Heart left ventricle (tissue), 16 donors: ENCODE measurements around the gene ETNPPL. TPM values are rescaled to one million over a fixed set of nuclear protein-coding genes. Genes with fewer than 3 reads are reported as not detected.

Experiments
- ATAC-seq, 4 donors: fragments of 200-7000 bp; cut with Tn5 transposase; one replicate each; pipeline ENCODE4 v1.9.1; 2020 to 2022; ENCODE audit warnings: moderate library complexity in 4 of 4, mild to moderate bottlenecking in 3 of 4, moderate number of reproducible peaks in 1 of 4
- DNase-seq, 5 donors: peaks; one replicate each; pipeline ENCODE4 v3.0.0-alpha.2; 2020
- H3K27ac ChIP-seq, 12 donors: fragments of 200-600 bp; sonication (generic) in 4 of 12; one replicate each; pipeline versions ENCODE4 v1.5.0 to v1.8.0; 2016 to 2022; ENCODE audit warnings: mild to moderate bottlenecking in 2 of 12
- H3K27me3 ChIP-seq, 9 donors: fragments of 200-600 bp; sonication (generic) in 2 of 9; one replicate each; pipeline versions ENCODE4 v1.5.1 to v1.8.0; 2016 to 2022; ENCODE audit warnings: mild to moderate bottlenecking in 3 of 9
- H3K36me3 ChIP-seq, 9 donors: fragments of 200-600 bp; sonication (generic) in 2 of 9; one replicate each; pipeline versions ENCODE4 v1.5.0 to v1.8.0; 2018 to 2022; ENCODE audit warnings: mild to moderate bottlenecking in 2 of 9
- H3K4me1 ChIP-seq, 12 donors: fragments of 200-600 bp; sonication (generic) in 4 of 12; one replicate each; pipeline versions ENCODE4 v1.5.0 to v1.8.0; 2016 to 2022; ENCODE audit warnings: mild to moderate bottlenecking in 3 of 12
- H3K4me3 ChIP-seq, 12 donors: fragments of 200-600 bp; sonication (generic) in 4 of 12; one replicate each; pipeline versions ENCODE4 v1.5.0 to v1.8.0; 2017 to 2022; ENCODE audit warnings: mild to moderate bottlenecking in 9 of 12, moderate library complexity in 4 of 12
- H3K9me3 ChIP-seq, 12 donors: fragments of 200-600 bp; sonication (generic) in 4 of 12; one replicate each; pipeline versions ENCODE4 v1.5.0 to v1.8.0; 2016 to 2022; ENCODE audit warnings: mild to moderate bottlenecking in 1 of 12
- POLR2A ChIP-seq, 2 donors: fragments of 450-650 bp; IDR thresholded peaks; one replicate each; pipeline ENCODE4 v1.6.1; 2017; ENCODE audit warnings: antibody characterized with exemption in 2 of 2, mild to moderate bottlenecking in 2 of 2, moderate library complexity in 2 of 2
- WGBS, 4 donors: extraction: QIAGEN DNeasy Blood & Tissue Kit in 2 of 4; methylation state at CpG; one replicate each; pipeline versions ENCODE4 v1.1.5 to v1.1.7; 2013 to 2018; 5-methylcytosine and 5-hydroxymethylcytosine counted together
- intact Hi-C, 10 donors: fragments of 100-400 bp; cut with DNase I; formaldehyde crosslinking; loops; one replicate each; pipeline versions ENCODE4 v1.11.1 to v1.14.2; 2022
- polyA plus RNA-seq, 2 donors: library from polyadenylated mRNA; stranded (reverse); fragments of 200-250 nt; gene quantifications; one replicate each; pipeline ENCODE4 v1.2.3, GENCODE V29; 2013
- total RNA-seq, 9 donors: library from RNA; depleted of rRNA in 2 of 9; stranded (reverse); fragments of >200 nt in 2 of 9; fragmentation: NEBNext Ultra II Directional in 3 of 9; extraction: Animal tissue kit (Norgen Biotek cat#: 25700) in 3 of 9; gene quantifications; one replicate each; pipeline versions ENCODE4 v1.1.0 to v1.2.4, GENCODE V29; 2016 to 2023
- TF ChIP-seq, protein P1 (sequence below), 12 donors: fragments of 200-600 bp; sonication (generic) in 4 of 12; IDR thresholded peaks; one replicate each; pipeline versions ENCODE4 v1.5.0 to v1.8.0; 2018 to 2022; ENCODE audit warnings: antibody characterized with exemption in 12 of 12, mild to moderate bottlenecking in 5 of 12
- donor health status: ischemic (EF 13 %, LVEDD 7.1; RV severe dilation, severe dysfunction).
- donor health status: healthy with polysubstance abuse.
- donor health status: DM: no; HTN: yes; CAD: no.
- donor health status: DM: no; HTN: no; CAD: no.
- donor health status: ischemic (EF 25% LVEDD 6.9; RV normal size, moderate dysfunction).
- donor health status: ischemic (EF 25% LVEDD 5.7; RV mildly dilated, moderate dysfunction).
- donor health status: healthy.
- donor health status: DM: yes; HTN: yes; CAD: no.
- donor health status: ischemic (EF 35%, LVEDD 5.7; RV mildly dilated, moderate dysfunction).
- donor health status: nonischemic (EF 11% LVEDD 7.7; RV severe dilation, severe dysfunction).
- donor health status: DM: yes; HTN: yes; CAD: no.
- donor health status: PGD.
- donor health status: ischemic (EF 29% LVEDD 5.4; RV normal size, mild dysfunction).
- donor health status: nonischemic (EF 23%, LVEDD 6.1; RV moderate dilation, normal function).

Gene ETNPPL
- total and polyA plus RNA-seq, 11 donors: 2.2 to 11.5 (median 7.5) TPM

DNA sequence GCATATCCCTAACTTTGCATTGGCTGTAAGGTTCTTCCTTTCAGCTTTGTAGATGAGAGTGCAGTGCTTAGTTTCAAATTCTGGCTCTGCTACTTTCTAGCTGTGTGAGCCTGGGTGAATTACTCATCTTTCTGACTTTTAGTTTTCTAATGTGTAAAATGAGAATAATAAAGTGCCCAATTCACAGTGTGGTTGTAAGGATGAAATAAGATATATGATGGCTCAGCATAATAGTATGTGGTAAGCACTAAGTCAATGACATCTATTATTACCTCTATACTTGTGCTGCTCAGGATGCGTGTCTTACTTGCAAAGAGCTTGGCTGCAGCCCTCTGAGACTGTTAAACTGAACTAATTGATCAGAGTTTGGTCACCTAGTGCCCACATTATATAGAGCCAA is 30.6 kb upstream of the ETNPPL start:
- no peak for TF ChIP-seq POLR2A (IDR thresholded peaks at IDR 0.05)
- TF ChIP-seq, protein P1, sequence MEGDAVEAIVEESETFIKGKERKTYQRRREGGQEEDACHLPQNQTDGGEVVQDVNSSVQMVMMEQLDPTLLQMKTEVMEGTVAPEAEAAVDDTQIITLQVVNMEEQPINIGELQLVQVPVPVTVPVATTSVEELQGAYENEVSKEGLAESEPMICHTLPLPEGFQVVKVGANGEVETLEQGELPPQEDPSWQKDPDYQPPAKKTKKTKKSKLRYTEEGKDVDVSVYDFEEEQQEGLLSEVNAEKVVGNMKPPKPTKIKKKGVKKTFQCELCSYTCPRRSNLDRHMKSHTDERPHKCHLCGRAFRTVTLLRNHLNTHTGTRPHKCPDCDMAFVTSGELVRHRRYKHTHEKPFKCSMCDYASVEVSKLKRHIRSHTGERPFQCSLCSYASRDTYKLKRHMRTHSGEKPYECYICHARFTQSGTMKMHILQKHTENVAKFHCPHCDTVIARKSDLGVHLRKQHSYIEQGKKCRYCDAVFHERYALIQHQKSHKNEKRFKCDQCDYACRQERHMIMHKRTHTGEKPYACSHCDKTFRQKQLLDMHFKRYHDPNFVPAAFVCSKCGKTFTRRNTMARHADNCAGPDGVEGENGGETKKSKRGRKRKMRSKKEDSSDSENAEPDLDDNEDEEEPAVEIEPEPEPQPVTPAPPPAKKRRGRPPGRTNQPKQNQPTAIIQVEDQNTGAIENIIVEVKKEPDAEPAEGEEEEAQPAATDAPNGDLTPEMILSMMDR (IDR thresholded peaks at IDR 0.05): no peak
- Histone ChIP-seq H3K36me3 (no peaks in the 10 kb centered on the region), H3K9me3 (no peaks in the 10 kb centered on the region), H3K4me3 (no peak overlapping the region), H3K27ac (no peak overlapping the region), H3K27me3 (no peaks in the 10 kb centered on the region), H3K4me1 (peaks cover 0 to 25% (median 3%) of the 10 kb centered on the region in 12 donors)
- intact Hi-C loops: no loop called here
- DNase-seq (no peak), ATAC-seq (no peak)
- 95 to 100% (median 97%) methylated on average over 1 of the region's 1 CpG for WGBS, 4 donors

DNA sequence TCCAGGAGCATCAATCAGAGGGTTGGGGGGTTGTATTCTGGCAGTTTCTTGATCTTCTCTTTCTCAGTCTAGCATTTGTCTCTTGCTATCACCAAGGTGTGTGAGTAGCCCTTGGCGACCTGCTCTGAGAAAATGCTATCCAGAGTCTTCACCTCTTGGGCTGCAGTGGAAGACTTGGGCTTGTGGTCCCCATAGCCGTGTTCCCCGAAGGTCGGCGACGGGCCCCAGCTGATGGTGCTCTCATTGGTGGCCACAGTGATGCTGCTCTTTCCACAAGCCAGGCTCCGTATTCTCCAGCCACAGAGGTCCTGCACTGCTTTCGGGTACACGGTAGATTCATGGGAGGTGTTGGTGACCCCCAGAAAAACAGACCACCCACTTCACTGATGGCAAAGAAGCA is 25.9 kb upstream of the ETNPPL start:
- peaks cover 0 to 2% (median 0%) of the 10 kb centered on the region in 12 donors for H3K4me1 ChIP-seq
- DNase-seq (no peak), ATAC-seq (no peak)
- no peak overlapping the region for H3K4me3 ChIP-seq
- WGBS, 4 donors: 96 to 97% (median 96%) methylated on average over 5 to 9 of the region's 9 CpGs
- intact Hi-C loops: no loop called here
- no peaks in the 10 kb centered on the region for H3K36me3 ChIP-seq
- no peaks in the 10 kb centered on the region for H3K9me3 ChIP-seq
- no peak for TF ChIP-seq POLR2A (IDR thresholded peaks at IDR 0.05)
- TF ChIP-seq, protein P1 (IDR thresholded peaks at IDR 0.05): no peak
- H3K27me3 ChIP-seq: no peaks in the 10 kb centered on the region
- H3K27ac ChIP-seq: no peak overlapping the region

DNA sequence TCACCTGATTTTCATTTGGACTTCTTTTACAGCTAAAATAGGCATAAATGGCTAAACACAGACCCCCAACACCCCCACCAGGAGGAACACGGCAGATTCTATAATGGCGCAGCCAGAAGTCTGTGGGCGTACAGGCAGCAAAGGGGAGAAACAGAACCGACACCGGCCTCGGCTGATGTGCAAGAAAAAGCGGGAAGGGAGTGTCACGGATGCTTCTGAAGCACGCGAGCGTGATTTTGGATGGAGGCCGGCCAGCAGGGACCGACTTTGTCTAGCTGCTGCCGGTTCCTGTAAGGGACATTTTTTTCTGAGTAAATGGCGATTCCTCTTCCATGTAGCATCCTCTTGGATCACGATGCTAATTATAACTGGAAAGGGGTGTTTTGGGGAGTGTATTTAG is 24.9 kb upstream of the ETNPPL start:
- no peak for DNase-seq
- 93 to 96% (median 94%) methylated on average over 16 of the region's 16 CpGs for WGBS, 4 donors
- Histone ChIP-seq H3K9me3 (no peaks in the 10 kb centered on the region), H3K27ac (no peak overlapping the region), H3K36me3 (no peaks in the 10 kb centered on the region), H3K4me3 (no peak overlapping the region), H3K27me3 (no peaks in the 10 kb centered on the region), H3K4me1 (no peaks in the 10 kb centered on the region)
- TF ChIP-seq, protein P1 (IDR thresholded peaks at IDR 0.05): no peak
- no peak for TF ChIP-seq POLR2A (IDR thresholded peaks at IDR 0.05)
- intact Hi-C loops: no loop called here
- no peak for ATAC-seq

DNA sequence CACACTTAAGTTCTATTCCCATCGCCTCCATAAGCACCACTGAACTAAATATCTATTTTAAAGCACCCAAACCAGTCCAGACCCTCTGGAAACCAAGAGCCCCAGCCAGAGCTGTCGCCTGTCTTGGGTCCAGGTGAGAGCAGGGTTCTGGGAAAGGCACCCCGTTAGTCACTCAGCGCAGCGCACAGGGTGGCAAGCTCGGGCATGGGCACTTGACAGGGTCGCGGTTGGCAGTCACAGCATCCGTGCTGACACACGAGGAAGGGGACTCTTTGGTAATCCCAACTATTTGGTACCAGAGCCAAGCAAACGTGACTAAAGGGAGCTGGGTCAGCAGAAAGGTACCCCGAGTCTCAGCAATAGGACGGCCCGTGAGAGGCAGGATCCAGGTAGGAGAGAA is 24.3 kb upstream of the ETNPPL start:
- H3K27ac ChIP-seq: no peak overlapping the region
- H3K4me3 ChIP-seq: no peak overlapping the region
- ATAC-seq (no peak), DNase-seq (no peak)
- intact Hi-C loops: no loop called here
- 86 to 93% (median 91%) methylated on average over 13 to 14 of the region's 14 CpGs for WGBS, 4 donors
- H3K4me1 ChIP-seq: no peaks in the 10 kb centered on the region
- H3K27me3 ChIP-seq: no peaks in the 10 kb centered on the region
- no peaks in the 10 kb centered on the region for H3K9me3 ChIP-seq
- TF ChIP-seq, protein P1 (IDR thresholded peaks at IDR 0.05): no peak
- TF ChIP-seq POLR2A (IDR thresholded peaks at IDR 0.05): no peak
- no peaks in the 10 kb centered on the region for H3K36me3 ChIP-seq
